OCI-LY3 (cell line): ENCODE data around the gene C11orf98.

Experiments
- H2AFZ ChIP-seq: fragments of 200-600, 300-600 bp; shearing (Covaris generic); 2 replicates; pipeline ENCODE4 v1.6.0; 2014; ENCODE audit warnings: antibody characterized with exemption, low read depth, low read length
- H3K27ac ChIP-seq: fragments of 200-600, 300-600 bp; sonication (generic); 2 replicates; pipeline ENCODE4 v1.5.1; 2014; ENCODE audit warnings: mild to moderate bottlenecking, low read length, moderate library complexity, mixed read lengths
- H3K27me3 ChIP-seq: fragments of 200-600, 300-600 bp; sonication (generic); 2 replicates; pipeline ENCODE4 v1.6.1; 2014; ENCODE audit warnings: low read depth, low read length, mixed read lengths
- H3K36me3 ChIP-seq: fragments of 200-600, 300-600 bp; sonication (generic); replicated peaks from 2 replicates; pipeline ENCODE3; 2014; ENCODE audit warnings: low read depth, low read length, mixed read lengths
- H3K4me1 ChIP-seq: fragments of 300-600, 200-600 bp; sonication (generic); 2 replicates; pipeline ENCODE4 v1.6.1; 2014; ENCODE audit warnings: low read length, mixed read lengths
- H3K4me2 ChIP-seq: fragments of 200-600, 300-600 bp; sonication (generic); 2 replicates; pipeline ENCODE4 v1.6.1; 2014; ENCODE audit warnings: low read length, mixed read lengths
- H3K4me3 ChIP-seq: fragments of 300-600, 200-600 bp; sonication (generic); 2 replicates; pipeline ENCODE4 v1.5.1; 2014; ENCODE audit warnings: antibody characterized with exemption, mild to moderate bottlenecking, low read length, moderate library complexity
- H3K79me2 ChIP-seq: fragments of 300-600, 200-600 bp; shearing (Covaris generic); 2 replicates; pipeline ENCODE4 v1.6.1; 2014; ENCODE audit warnings: mild to moderate bottlenecking, low read length, mixed read lengths
- H3K9ac ChIP-seq: fragments of 300-600, 200-600 bp; shearing (Covaris generic); 2 replicates; pipeline ENCODE4 v1.6.0; 2014; ENCODE audit warnings: mild to moderate bottlenecking, low read length, moderate library complexity
- H3K9me3 ChIP-seq: fragments of 200-600, 300-600 bp; shearing (Covaris generic); 2 replicates; pipeline ENCODE4 v1.6.1; 2014; ENCODE audit warnings: low read length, mixed read lengths; ENCODE audit not compliant: insufficient read depth
- H4K20me1 ChIP-seq: fragments of 200-600, 300-600 bp; sonication (generic); 2 replicates; pipeline ENCODE4 v1.6.1; 2016; ENCODE audit warnings: low read length, mixed read lengths; ENCODE audit not compliant: insufficient read depth
- EZH2phosphoT487 ChIP-seq: fragments of 200-600 bp; shearing (Covaris generic); IDR thresholded peaks from 2 replicates; pipeline ENCODE4 v1.6.1; 2018; ENCODE audit warnings: antibody characterized with exemption, mixed run types, low read depth
- TF ChIP-seq, protein P1 (sequence below): fragments of 200-600, 300-600 bp; sonication (generic); IDR thresholded peaks from 2 replicates; pipeline ENCODE4 v1.5.1; 2014; ENCODE audit warnings: antibody characterized with exemption, low read length, low read depth

The C11orf98 gene

DNA sequence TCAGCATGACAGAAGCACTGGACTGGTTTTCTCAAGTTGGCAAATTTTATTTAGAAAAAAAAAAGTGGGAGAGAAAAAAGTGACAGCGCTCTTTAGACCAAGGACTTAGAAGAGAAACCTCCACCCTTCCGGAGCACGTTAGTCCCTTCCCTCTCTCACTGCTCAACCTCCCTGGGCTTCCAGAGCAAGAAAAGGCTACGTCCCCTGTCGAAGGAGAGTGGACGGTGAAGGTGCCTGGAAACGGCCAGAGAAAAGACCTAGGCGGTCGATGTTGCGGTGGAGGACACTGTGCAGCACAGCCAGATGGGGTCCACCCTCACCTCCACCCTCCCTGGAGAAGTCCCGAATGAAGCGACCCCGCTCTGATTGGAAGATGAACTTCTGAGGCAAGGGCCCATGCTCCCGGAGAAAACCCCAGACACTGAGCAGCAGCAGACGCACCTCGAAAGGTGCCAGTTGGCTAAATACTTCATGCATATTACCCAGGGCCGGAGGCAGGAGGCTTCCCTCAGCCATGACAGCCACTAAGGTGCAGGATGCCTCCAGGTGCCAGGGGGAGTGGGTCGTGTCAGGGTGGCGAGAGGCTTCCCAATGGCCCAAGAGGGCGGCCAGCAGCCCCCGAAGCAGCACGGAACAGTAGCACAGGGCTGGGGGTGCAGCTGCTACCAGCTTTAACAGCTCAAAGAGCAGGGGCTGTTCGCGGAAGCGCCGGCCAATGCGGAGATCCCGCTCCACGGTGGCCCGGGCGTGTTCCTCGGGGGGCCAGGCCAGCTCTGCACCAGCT is 18.0 kb downstream of the C11orf98 start:
- peaks cover 15% of the 10 kb centered on the region for H3K4me1 ChIP-seq
- H3K4me2 ChIP-seq = peak overlapping the region; percentile 51
- peaks cover 28% of the 10 kb centered on the region for H3K36me3 ChIP-seq
- H3K9ac ChIP-seq = no peak overlapping the region
- peak overlapping the region; percentile 44 for H3K4me3 ChIP-seq
- H3K9me3 ChIP-seq = no peaks in the 10 kb centered on the region
- no peaks in the 10 kb centered on the region for H4K20me1 ChIP-seq
- no peak for TF ChIP-seq EZH2phosphoT487
- TF ChIP-seq, protein P1, sequence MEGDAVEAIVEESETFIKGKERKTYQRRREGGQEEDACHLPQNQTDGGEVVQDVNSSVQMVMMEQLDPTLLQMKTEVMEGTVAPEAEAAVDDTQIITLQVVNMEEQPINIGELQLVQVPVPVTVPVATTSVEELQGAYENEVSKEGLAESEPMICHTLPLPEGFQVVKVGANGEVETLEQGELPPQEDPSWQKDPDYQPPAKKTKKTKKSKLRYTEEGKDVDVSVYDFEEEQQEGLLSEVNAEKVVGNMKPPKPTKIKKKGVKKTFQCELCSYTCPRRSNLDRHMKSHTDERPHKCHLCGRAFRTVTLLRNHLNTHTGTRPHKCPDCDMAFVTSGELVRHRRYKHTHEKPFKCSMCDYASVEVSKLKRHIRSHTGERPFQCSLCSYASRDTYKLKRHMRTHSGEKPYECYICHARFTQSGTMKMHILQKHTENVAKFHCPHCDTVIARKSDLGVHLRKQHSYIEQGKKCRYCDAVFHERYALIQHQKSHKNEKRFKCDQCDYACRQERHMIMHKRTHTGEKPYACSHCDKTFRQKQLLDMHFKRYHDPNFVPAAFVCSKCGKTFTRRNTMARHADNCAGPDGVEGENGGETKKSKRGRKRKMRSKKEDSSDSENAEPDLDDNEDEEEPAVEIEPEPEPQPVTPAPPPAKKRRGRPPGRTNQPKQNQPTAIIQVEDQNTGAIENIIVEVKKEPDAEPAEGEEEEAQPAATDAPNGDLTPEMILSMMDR = no peak
- H3K27me3 ChIP-seq = no peaks in the 10 kb centered on the region
- no peak overlapping the region for H2AFZ ChIP-seq
- peaks cover 63% of the 10 kb centered on the region for H3K79me2 ChIP-seq
- no peak overlapping the region for H3K27ac ChIP-seq

DNA sequence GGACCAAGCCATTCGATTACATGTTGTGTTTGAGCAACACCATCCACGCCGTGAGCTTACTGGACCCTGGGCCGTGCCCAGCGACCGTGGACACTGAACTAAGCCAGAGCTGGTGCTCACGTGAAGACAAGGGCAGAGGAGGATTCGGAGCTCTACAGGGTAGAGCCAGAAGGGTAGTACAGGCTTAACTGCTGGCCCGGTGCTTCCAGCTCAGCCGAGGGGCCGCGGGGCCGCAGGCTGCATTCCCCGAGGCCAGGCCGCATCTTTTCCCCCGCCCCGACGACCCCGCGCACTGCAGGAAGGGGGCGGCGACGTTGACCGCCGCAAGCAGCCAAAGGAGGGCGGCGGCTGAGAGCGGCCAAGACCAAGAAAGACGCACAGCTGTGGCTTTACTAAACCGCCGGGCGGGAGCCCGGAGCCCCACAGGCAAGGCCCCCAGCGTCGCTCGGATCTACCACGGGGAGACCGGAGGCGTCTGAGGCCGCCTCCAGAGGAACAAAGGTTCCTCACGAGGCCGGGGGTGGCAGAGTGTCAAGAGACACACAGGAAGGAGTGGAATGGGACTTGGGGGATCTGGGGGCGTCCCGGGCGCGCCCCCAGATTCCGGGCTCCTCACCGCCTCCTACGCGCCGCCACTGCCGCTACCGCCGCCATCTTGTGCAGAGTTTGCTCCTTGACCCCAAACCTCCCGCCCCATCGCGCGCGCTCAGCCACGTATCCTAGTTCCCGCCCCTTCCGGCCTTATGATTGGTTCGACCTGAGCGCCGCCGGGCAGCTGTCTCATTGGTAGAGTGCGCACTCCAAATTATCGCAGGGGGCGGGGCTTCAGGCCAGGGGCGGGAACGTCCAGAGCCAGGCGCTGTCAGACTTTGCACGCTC is 18.8 kb downstream of the C11orf98 start, which contains the start of gene GANAB:
Gene GANAB, minus strand, starts transcription at position 668 of the 879 bp plus-strand sequence. Its CDS starts 14 bp downstream, at position 654.
- H2AFZ ChIP-seq = peak within 1 kb of the TSS; percentile 54; the same call in 1 of the 2 replicates
- no peaks in the 10 kb centered on the region for H3K27me3 ChIP-seq
- H3K4me2 ChIP-seq = peak within 1 kb of the TSS; percentile 82
- peaks cover 28% of the 10 kb centered on the region for H3K36me3 ChIP-seq
- H3K9me3 ChIP-seq = no peaks in the 10 kb centered on the region
- no peaks in the 10 kb centered on the region for H4K20me1 ChIP-seq
- TF ChIP-seq, protein P1 = no peak
- TF ChIP-seq EZH2phosphoT487 = no peak
- H3K27ac ChIP-seq = peak within 1 kb of the TSS; percentile 74
- peaks cover 11% of the 10 kb centered on the region for H3K4me1 ChIP-seq
- H3K79me2 ChIP-seq = peaks cover 63% of the 10 kb centered on the region
- peak within 1 kb of the TSS; percentile 96 for H3K4me3 ChIP-seq
- peak within 1 kb of the TSS; percentile 95 for H3K9ac ChIP-seq

DNA sequence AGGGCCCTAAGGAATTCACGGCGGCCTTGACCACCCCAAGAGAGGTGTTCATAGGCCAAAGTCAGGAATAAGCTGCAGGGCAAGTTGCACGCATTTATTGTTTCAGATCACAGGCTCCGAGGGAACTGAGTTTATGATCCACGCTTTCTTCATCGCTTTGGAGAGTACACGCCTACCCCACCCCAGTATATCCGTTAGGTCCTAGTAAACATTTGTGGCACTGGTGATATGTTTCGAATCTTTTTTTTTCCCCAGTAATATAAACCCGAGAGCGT is 19.4 kb downstream of the C11orf98 start:
- Histone ChIP-seq H3K4me1 (peaks cover 11% of the 10 kb centered on the region), H3K36me3 (peaks cover 28% of the 10 kb centered on the region), H2AFZ (no peak overlapping the region)

DNA sequence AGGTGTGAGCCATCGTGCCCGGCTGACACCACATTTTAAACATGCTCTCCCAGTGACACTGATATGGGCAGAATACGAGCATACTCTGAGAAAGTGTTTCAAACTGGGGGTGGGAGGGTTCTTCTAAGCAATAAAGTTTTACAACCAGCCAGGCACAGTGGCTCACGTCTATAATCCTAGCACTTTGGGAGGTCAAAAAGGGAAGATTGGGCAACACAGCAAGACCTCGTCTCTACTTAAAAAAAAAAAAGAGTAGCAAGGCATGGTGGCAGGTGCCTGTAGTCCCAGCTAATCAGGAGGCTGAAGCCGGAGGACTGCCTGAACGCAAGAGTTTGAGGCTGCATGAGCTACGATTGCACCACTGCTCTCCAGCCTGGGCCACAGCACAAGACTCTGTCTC is 20.8 kb downstream of the C11orf98 start:
- Histone ChIP-seq H3K4me2 (no peak overlapping the region), H3K4me3 (no peak overlapping the region), H3K79me2 (peaks cover 70% of the 10 kb centered on the region), H4K20me1 (no peaks in the 10 kb centered on the region), H3K9me3 (no peaks in the 10 kb centered on the region), H3K4me1 (peaks cover 11% of the 10 kb centered on the region), H2AFZ (no peak overlapping the region), H3K27me3 (no peaks in the 10 kb centered on the region), H3K9ac (no peak overlapping the region), H3K27ac (no peak overlapping the region), H3K36me3 (peaks cover 27% of the 10 kb centered on the region)
- no peak for TF ChIP-seq EZH2phosphoT487
- TF ChIP-seq, protein P1 = no peak

More for the DNA sequence above, 19.4 kb downstream of the C11orf98 start:
- Histone ChIP-seq H4K20me1 (no peaks in the 10 kb centered on the region), H3K9ac (peak overlapping the region; percentile 95), H3K27ac (peak overlapping the region; percentile 74), H3K79me2 (peaks cover 63% of the 10 kb centered on the region), H3K27me3 (no peaks in the 10 kb centered on the region), H3K4me2 (peak overlapping the region; percentile 82), H3K4me3 (peak overlapping the region; percentile 96), H3K9me3 (no peaks in the 10 kb centered on the region)
- TF ChIP-seq EZH2phosphoT487 = no peak
